ENCODE data around the gene DPH1. TPM values are rescaled to one million over a fixed set of nuclear protein-coding genes. Genes with fewer than 3 reads are reported as not detected.

The DPH1 gene
- polyA plus RNA-seq, 1 experiment, result 54.6 TPM

- Histone ChIP-seq H3K27me3 (ENCODE audit: control insufficient read depth, insufficient read depth, low read length) (no peaks in the 10 kb centered on the region), H3K4me3 (ENCODE audit: low read depth, low read length) (peak within 1 kb of the TSS; percentile 84), H3K36me3 (ENCODE audit: control insufficient read depth, insufficient read depth, low read length) (peaks cover 23% of the 10 kb centered on the region)
- DNase-seq (ENCODE audit: low read depth), result peak; percentile 55
- CTCF ChIA-PET, result interaction anchor here (0.8 to 3.9 kb wide), 7 partner anchors 10 to 158 kb away, joined by 3 to 12 read pairs (median 4); partner anchors contain the start of genes DPH1 and RTN4RL1
- POLR2A ChIA-PET, result interaction anchor here (0.5 kb wide), 2 partner anchors 20 to 479 kb away, joined by 3 to 16 read pairs; no protein-coding TSS in a partner anchor
- peak; percentile 60 for TF ChIP-seq CTCF (IDR thresholded peaks at IDR 0.05; ENCODE audit: insufficient read depth, low read depth, low read length)
Observed at GRCh38 chr17:2041561-2042389, 11.8 kb downstream of the DPH1 start, which contains the start of gene OVCA2. TSS of gene OVCA2 (plus strand) at chr17:2042022. CDS start at chr17:2042048, 26 bp downstream.

- H3K36me3 ChIP-seq (ENCODE audit: control insufficient read depth, insufficient read depth, low read length), result peaks cover 17% of the 10 kb centered on the region
- DNase-seq (ENCODE audit: low read depth), result no peak
- no peaks in the 10 kb centered on the region for H3K27me3 ChIP-seq (ENCODE audit: control insufficient read depth, insufficient read depth, low read length)
- ChIA-PET POLR2A (no interaction called here), CTCF (interaction anchor here (0.6 to 3.9 kb wide), 5 partner anchors 11 to 146 kb away, joined by 3 to 12 read pairs (median 4); partner anchors contain the start of gene DPH1)
- H3K4me3 ChIP-seq (ENCODE audit: low read depth, low read length), result peak overlapping the region; percentile 84
- peak; percentile 38 for TF ChIP-seq CTCF (IDR thresholded peaks at IDR 0.05; ENCODE audit: insufficient read depth, low read depth, low read length)
Observed at GRCh38 chr17:2042390-2042847, 12.5 kb downstream of the DPH1 start.

- CTCF ChIA-PET, result interaction anchor here (0.6 to 3.9 kb wide), 3 partner anchors 11 to 439 kb away, joined by 3 to 12 read pairs (median 3); partner anchors contain the start of gene DPH1
- H3K36me3 ChIP-seq (ENCODE audit: control insufficient read depth, insufficient read depth, low read length), result peaks cover 14% of the 10 kb centered on the region
- H3K27me3 ChIP-seq (ENCODE audit: control insufficient read depth, insufficient read depth, low read length), result no peaks in the 10 kb centered on the region
- POLR2A ChIA-PET, result no interaction called here
- no peak for TF ChIP-seq CTCF (IDR thresholded peaks at IDR 0.05; ENCODE audit: insufficient read depth, low read depth, low read length)
- no peak for DNase-seq (ENCODE audit: low read depth)
- H3K4me3 ChIP-seq (ENCODE audit: low read depth, low read length), result peak overlapping the region; percentile 84
Observed at GRCh38 chr17:2042933-2043332, 13.0 kb downstream of the DPH1 start.

- Histone ChIP-seq H3K4me3 (ENCODE audit: low read depth, low read length) (no peak overlapping the region), H3K27me3 (ENCODE audit: control insufficient read depth, insufficient read depth, low read length) (no peaks in the 10 kb centered on the region), H3K36me3 (ENCODE audit: control insufficient read depth, insufficient read depth, low read length) (peaks cover 10% of the 10 kb centered on the region)
- CTCF ChIA-PET, result interaction anchor here (0.6 to 2.0 kb wide), 3 partner anchors 135 to 438 kb away, joined by 3 to 6 read pairs (median 4); no protein-coding TSS in a partner anchor
- POLR2A ChIA-PET, result interaction anchor here (0.5 to 0.7 kb wide), 2 partner anchors 24 to 401 kb away, joined by 7 to 11 read pairs; no protein-coding TSS in a partner anchor
- no peak for DNase-seq (ENCODE audit: low read depth)
- TF ChIP-seq CTCF (IDR thresholded peaks at IDR 0.05; ENCODE audit: insufficient read depth, low read depth, low read length), result no peak
Observed at GRCh38 chr17:2043785-2044184, 13.8 kb downstream of the DPH1 start.

GRCh38 chr17:2044263-2044894 is 14.4 kb downstream of the DPH1 start:
- POLR2A ChIA-PET, result no interaction called here

More at GRCh38 chr17:2044263-2044894, 14.4 kb downstream of the DPH1 start:
- H3K36me3 ChIP-seq (ENCODE audit: control insufficient read depth, insufficient read depth, low read length), result peaks cover 10% of the 10 kb centered on the region
- H3K4me3 ChIP-seq (ENCODE audit: low read depth, low read length), result no peak overlapping the region
- TF ChIP-seq CTCF (IDR thresholded peaks at IDR 0.05; ENCODE audit: insufficient read depth, low read depth, low read length), result no peak
- H3K27me3 ChIP-seq (ENCODE audit: control insufficient read depth, insufficient read depth, low read length), result no peaks in the 10 kb centered on the region
- CTCF ChIA-PET, result interaction anchor here (2.0 kb wide), 1 partner anchor 135 kb away, joined by 6 read pairs; no protein-coding TSS in a partner anchor
- no peak for DNase-seq (ENCODE audit: low read depth)
